HG03442 (cell line): ENCODE measurements around the gene NDUFA3.

Source experiments
- ATAC-seq: cut with Tn5 transposase; IDR thresholded peaks from one replicate; pipeline ENCODE4 v1.9.1; 2021; ENCODE audit warnings: mild to moderate bottlenecking, moderate library complexity; ENCODE audit not compliant: unreplicated experiment

Gene NDUFA3

DNA sequence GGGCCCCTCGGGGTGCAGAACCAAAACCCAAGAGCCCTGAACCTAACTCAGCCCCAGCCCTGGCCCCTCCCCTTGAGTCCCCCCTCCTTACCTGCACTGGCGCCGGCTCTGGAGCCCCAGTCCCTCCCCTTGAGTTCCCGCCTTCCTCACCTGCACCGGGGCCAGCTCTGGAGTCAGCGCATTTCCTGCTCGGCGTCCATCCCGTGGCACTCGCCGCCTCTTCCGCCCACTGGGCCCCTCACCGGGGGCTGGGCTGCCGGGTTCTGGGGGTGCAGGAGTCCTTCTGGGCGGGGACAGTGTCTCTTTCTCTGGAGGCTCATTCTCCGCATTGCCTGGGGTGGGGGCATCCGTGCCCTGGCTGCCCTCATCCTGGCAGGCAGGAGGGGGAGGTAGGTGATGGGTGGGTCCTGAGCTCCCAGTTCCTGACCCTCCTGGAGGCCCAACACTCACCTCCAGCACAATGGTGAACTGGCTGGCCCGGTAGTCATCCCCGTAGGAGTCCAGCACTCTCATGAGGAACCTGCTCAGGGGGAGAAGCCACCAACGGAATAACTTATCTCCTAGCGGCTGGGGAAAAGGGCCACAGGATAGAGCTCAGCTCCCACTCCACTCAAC, 5.3 kb downstream of the NDUFA3 start:
- no peak for ATAC-seq

DNA sequence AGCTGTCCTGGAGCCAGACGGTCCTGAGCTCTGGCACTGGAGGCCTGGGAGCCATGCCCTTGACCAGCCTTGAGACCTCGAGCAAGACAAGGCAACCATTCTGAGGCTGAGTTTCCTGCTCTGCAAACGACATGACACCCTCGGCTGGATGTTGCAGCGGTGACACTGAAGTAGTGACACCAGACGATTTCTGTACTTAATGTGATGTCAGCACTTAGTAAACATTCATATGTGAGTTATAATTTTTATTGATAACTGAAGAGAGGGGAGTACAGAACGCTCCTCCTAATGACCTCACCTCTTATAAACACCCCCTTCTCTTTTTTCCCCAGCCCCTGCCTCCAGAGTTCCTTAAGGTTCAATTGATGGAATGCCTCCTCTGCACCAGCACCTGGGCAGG, 5.8 kb downstream of the NDUFA3 start:
- no peak for ATAC-seq

DNA sequence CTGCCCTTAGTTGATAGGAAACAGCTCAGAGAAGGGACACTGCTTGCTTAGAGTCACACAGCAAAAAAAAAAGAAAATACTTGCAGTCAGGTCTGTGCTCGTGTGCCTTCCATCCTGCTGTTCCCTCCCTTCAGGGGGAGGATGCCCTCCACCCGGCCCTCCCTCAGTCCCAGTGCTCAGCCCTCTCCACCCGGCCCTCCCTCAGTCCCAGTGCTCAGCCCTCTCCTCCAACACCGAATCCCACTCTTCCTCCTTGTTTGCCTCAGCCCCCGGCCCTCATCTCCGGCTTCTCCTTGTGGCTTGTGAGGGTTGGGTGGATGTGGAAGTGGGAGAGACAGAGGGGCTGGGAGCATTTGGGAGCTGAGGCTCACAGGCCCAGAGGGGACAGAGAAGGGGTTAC, 7.0 kb downstream of the NDUFA3 start:
- ATAC-seq = no peak

DNA sequence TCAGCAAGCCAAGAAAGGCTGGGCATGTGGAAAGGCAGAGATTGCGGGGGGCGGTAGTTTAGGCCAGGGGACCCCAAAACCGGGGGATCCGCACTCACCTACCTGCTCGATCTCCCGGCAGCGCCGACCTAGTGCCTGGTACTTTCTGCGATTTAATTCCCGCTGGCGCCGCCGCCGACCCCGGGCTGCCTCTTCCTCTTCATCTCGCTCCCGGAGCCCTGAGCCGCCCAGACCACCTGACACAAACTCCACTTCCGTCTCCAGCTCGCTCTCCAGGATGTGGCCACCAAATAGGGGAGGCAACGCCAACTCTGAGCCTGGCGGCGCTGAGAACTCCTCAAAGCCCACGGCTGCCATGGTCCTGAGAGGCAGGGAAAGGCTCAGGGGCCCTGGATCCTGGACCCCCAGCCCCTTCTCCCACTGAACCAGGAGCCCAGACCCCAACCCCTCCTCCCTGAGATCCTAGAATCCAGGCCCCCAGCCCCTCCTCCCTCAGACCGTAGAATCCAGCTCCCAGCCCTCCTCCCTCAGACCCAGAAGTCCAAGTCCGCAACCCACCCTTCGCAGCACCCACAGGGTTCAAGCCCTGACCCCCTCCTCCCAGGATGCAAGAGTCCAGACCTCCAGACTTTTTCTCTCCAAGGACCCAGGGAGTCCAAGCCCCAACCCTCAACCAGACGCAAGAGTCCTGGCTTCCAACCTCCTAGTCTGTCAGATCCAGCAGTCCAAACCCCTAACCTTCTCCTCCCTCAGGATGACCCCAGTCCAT, 11.9 kb downstream of the NDUFA3 start:
- no peak for ATAC-seq

DNA sequence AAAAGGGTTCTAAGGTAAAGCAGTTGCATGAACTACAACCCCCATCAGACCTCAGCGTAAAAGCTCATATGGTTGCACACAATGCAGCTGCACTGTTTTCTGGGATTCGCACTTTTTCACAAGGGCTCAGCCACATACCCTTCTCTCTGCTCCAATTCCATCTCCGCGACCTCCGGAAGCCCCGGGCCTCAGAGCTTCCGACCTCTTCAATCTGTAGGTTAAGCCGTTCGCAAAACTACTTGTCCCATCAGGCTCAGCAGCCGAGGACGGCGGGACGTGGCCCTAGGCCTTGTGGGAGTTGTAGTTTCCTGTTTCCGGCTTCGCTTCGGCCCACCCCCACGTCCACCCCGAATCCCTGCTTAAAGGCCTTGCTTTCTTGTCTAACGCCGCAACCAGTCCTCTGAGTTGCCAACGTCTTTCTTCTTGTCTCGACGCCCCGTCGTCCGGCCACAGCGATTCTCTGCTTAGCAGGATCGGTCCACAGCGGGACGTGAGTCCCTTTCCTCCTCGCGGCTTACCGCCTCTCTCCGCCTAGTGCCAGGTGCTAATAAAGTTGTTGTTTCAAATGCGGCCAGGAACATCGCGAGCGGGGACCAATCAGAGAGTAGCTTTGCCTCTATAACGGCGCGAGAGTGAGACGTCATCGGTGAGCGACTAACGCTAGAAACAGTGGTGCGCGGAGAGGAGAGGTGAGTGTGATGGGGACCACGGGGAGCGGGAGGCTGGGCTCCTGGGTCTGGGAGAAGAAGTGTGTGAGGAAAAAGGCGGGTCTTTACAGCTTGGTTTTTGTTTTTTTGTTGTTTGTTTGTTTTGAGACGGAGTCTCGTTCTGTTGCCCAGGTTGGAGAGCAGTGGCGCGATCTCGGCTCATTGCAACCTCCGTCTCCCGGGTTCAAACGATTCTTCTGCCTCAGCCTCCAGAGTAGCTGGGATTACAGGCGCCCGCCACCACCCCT, 12.7 kb downstream of the NDUFA3 start, which contains the start of the genes PRPF31 and TFPT:
PRPF31 (plus strand) TSS at position 646 of the 955 bp plus-strand sequence. CDS start 2,525 bp downstream, outside the sequence.
TFPT (minus strand) TSS at position 549 of the 955 bp plus-strand sequence; CDS start at position 161, 388 bp downstream.
- peak; percentile 72 for ATAC-seq

DNA sequence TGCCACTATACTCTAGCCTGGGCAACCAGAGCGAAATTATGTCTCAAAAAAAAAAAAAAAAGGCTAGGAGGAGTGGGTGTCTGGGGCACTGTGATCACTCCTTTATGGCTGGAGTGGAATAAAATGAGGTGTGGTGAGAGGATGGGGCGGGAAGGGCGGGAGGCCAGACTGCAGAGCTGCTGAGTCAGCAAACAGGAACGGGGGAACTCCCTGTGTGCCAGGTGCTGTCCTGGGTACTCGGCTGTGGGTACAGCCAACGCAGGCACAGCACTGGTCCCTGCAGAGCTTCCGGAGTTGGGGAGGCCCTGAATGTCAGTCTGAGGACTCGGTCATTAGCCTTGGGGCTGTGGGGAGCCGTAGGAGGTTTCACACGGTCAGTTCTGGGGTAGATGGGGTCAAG, 18.6 kb downstream of the NDUFA3 start:
- ATAC-seq = no peak

DNA sequence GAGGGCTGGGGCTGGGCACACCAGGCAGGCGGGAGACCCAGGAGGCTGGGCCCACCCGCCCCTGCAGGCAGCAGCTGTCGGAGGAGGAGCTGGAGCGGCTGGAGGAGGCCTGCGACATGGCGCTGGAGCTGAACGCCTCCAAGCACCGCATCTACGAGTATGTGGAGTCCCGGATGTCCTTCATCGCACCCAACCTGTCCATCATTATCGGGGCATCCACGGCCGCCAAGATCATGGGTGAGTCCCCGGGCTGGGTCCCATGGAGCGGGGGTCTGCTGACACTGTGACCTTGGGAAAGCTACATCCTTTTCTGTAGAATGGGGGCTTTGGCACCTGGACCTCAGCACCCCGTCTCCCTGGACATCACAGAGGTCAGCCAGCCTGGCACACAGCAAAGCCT, 21.0 kb downstream of the NDUFA3 start:
- no peak for ATAC-seq

DNA sequence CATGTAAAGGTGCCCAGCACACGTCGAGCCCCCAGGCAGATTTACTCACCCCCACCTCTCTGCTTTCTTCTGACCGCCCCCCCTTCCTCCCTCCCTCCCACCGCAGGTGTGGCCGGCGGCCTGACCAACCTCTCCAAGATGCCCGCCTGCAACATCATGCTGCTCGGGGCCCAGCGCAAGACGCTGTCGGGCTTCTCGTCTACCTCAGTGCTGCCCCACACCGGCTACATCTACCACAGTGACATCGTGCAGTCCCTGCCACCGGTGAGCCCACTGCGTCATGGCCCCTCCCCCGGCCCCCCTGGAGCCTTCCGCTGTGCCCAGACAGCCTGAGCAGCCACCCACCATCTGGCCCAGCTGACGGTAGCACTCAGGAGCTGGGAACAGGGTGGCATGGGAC, 21.7 kb downstream of the NDUFA3 start:
- ATAC-seq = no peak

DNA sequence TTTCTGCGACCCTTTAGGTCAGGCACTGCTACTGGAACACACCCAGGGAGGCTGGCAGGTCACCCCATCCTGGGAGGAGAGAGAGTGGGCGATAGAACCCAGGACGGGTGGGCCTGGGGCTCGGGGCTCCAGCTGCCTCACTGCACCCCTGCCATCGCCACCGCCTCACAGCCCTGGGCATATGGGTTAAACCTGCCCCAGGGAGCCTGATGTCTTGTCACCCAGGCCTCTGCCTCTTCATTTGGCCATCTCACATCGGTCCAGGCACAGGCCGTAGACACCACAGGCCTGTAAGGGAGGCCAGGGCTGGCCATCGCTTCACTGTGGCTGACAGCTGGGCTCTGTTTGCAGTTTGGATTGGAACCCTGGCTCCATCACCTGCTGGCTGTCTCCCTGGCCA, 23.1 kb downstream of the NDUFA3 start:
- ATAC-seq = no peak

DNA sequence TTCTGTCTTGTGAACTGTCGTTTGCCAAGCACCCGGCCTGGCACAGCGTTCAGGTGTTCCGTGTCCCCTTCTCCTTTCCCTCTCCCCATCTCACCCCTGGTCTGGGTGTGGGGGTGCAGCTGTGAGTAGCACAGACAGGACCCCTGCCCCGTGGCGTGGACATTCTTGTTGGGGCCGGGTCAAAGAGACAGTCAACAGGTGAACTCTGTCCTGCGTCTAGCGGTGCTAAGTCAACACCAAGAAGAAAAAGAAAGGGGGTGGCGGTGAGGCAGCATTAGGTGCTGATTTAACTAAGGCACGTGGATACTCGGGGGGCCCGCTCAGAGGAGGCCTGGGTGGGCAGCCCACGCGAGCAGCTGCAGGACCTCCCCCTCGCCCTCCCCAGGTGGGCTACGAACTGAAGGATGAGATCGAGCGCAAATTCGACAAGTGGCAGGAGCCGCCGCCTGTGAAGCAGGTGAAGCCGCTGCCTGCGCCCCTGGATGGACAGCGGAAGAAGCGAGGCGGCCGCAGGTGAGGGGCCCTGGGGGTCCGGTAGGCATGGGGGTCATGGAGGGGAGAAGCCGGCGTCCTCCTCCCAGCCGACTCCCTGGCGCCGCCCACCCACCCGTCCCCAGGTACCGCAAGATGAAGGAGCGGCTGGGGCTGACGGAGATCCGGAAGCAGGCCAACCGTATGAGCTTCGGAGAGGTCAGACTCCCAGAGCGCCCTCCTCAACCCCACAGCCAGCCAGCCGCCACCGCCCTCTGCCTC, 25.2 kb downstream of the NDUFA3 start:
- ATAC-seq = no peak

DNA sequence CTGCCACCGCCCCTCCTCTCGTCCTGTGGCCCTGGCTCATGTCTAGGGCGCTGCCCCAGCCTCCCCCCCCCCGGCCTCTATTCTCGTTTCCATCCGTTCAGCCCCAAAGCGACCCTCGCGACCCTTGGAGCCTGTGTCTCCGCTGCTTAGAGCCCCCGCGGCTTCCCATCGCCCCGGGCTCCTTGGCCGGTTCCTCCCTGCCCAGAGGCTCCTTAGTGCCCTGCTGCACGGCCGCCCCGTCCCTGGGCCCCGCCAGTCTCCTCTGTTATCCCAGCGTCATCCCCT, 25.7 kb downstream of the NDUFA3 start:
- no peak for ATAC-seq

DNA sequence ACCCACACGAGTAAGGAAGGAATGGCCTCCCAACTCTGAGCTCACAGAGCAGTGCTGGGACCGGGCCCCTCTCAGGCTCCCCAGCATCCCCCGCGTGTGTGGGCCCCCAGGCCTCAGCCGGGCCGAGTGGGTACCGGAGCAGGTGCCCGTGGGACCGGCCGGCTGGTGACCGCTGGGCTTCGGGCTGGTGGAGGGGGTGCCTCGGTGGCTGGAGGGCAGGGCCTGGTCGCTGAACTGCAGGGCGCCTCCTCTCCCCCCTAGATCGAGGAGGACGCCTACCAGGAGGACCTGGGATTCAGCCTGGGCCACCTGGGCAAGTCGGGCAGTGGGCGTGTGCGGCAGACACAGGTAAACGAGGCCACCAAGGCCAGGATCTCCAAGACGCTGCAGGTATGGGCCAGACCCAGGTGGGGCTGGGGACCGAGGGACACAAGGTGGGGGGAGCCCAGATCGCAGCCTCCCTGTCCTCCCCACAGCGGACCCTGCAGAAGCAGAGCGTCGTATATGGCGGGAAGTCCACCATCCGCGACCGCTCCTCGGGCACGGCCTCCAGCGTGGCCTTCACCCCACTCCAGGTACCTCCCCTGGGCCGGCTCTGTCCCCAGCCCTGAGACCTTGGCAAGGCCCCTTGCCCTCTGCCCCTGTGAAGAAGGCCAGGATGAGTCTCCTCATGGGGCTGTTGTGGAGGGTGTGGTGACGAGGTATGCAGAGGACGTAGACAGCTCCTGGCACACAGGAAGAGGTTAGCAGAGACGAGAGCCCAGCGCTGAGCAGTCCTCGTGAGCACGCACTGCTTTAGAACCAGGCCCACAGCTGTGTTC, 26.4 kb downstream of the NDUFA3 start:
- no peak for ATAC-seq

DNA sequence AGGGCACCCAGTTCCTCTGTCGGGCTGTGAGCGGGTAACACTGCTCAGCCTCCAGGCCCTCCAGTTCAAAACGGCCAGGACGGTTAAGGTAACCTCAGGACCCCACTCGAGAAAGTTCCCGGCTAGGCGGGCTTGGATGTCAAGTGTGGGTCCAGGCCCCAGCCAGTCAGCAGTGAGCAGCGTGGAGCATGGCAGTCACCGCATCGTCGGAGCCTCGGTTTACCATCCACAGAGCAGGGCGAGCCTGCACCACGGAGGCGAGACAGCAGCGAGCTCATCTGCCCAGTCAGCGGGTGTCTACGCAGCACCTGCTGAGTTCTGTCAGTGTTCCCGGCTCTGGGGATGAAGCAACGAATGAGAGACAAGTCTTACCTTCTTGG, 27.0 kb downstream of the NDUFA3 start:
- no peak for ATAC-seq

DNA sequence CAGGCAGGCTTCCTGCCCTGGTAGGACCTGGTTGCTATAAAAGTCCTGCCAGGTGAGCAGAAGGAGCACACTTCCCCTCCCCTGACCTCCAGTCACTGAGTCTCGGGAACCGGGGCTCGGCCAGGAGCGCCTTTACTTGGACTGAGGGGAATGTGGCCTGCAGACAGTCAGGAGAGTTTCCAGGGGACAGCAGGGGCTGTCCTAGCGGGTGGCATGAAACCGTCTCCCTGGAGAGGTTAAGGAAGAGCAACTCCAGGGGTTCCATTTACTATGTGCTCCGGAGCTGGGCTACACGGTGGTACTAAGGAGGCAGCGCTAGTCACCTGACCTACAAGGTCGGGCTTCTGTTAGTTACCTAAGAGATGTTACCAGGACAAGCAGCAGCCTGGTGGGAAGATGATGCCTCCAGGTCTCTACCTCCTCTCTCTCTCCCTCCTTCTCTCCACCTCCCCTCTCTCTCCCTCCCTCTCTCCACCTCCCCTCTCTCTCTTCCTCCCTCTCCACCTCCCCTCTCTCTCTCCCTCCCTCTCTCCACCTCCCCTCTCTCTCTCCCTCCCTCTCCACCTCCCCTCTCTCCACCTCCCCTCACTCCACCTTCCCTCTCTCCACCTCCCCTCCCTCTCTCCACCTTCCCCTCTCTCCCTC, 30.8 kb downstream of the NDUFA3 start:
- no peak for ATAC-seq

DNA sequence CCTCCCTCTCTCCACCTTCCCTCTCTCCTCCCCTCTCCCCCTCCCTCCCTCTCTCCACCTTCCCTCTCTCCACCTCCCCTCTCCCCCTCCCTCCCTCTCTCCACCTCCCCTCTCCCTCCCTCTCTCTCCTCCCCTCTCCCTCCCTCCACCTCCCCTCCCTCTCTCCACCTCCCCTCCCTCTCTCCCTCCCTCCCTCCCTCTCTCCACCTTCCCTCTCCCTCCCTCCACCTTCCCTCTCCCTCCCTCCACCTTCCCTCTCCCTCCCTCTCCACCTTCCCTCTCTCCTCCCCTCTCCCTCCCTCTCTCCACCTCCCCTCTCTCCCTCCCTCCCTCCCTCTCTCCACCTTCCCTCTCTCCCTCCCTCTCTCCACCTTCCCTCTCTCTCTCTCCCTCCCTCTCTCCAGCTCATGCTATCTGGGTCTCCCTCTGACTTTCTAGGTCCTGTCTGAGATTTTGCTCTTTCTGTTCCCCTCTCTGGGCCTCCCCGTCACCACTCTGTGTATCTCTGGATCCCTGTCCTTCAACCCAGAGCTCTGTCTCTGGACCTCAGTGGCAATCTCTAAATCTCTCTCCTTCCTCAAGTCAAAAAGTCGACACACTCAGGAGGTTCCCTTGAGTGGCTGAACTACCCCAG, 31.4 kb downstream of the NDUFA3 start:
- no peak for ATAC-seq

DNA sequence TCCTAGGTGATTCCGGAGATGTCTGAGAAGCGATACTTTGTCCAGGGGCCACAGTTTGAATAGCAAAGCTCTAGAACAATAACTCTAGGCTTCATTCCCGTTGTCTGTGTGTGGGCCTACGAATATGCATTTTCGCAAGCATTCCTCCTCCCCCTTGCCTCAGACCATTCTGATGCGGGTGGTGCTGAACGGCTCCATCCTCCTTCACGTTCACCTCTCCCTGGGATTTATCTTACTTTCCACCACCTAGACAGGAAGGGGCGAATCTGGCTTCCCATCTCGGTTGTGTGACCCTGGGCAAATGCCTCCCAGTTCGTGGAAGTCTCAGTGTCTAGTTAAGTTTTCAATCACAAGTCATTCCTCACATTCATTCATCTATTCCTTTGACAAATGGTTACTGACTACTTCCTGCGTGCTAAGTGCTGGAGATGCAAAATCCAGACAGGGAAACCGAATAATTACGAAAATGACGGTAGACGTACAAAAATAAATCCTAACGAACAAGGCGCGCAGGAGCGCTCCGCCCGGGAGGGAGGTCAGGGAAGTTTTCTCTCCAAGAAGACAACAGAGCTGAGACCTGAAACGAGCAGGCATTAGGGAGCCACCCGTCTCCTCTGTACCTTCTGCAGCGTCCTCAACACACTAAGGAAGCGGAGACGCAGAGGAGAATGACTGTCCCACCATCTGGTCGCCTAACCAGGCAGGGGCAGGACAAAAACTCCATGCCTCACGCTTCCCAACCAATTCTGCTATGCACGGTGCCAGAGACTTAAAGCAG, 33.6 kb downstream of the NDUFA3 start:
- no peak for ATAC-seq

DNA sequence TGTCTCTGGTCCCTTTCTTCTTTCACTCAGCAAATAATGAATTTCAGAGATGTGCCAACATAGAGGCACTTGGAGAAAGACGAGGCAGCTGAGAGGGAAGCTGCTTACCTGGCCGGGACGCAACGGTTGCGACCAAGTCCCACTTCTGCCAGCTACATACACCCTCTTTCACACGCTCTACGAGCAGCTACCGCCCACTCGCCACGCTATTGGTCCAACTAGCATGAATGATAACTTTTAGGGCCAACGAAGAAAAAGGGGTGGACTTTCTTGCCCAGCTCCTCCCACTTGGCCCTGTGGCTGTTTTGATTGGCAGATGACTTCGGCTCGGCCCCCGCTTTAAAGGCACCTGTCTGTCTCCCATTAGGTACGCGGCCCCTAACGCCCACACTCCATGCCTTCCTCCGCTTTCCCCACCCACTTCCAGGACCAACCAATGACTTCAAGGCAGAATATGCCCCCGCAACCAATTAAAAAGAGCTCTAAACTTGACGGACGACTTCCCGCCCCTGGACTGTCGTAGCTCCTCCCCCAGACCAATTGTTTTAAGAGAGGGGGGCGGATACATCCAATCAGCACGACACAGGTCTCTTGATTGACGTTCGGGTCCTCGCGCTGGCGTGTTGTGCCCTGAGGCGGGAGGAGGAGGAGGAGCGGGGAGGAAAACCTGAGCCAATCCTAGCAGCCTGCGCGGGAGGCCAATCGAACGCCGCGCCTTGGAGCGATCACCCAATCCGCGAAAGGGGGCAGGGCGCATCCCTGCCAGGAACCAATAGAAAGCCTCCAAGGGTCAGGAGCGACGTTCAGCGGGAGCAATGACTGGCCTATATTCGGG, 34.4 kb downstream of the NDUFA3 start:
- ATAC-seq = peak; percentile 73
